HepG2 (cell line): ENCODE measurements around the gene WIPF2. TPM values are rescaled to one million over a fixed set of nuclear protein-coding genes. Genes with fewer than 3 reads are reported as not detected.

Experiments used
- AKNA ChIP-seq: sonication (generic); formaldehyde crosslinking; IDR thresholded peaks from 2 replicates; pipeline ENCODE4 v1.4.0; 2020; ENCODE audit warnings: missing genetic modification reagents, borderline replicate concordance
- ARID3A ChIP-seq: IDR thresholded peaks from 2 replicates; pipeline ENCODE4 v1.6.1; 2012; ENCODE audit warnings: low read depth, low read length, improper control_type of control experiment
- EZH2 ChIP-seq: conservative IDR thresholded peaks from 2 replicates; pipeline ENCODE4 v1.6.1; 2012; ENCODE audit warnings: mild to moderate bottlenecking, low read depth, low read length, moderate library complexity
- GMEB2 ChIP-seq: IDR thresholded peaks from 2 replicates; pipeline ENCODE4 v1.6.1; 2016; ENCODE audit warnings: missing biosample characterization, missing genetic modification reagents, low read depth
- POLR2AphosphoS5 ChIP-seq: IDR thresholded peaks from 2 replicates; pipeline ENCODE4 v1.6.1; 2012; ENCODE audit warnings: low read depth, low read length
- polyA plus RNA-seq, 8 experiments: library from polyadenylated mRNA; depleted of rRNA in 3 of 8; stranded (reverse) in 7 of 8; unstranded in 1 of 8; fragments of >200 nt; fragmentation: Illumina TruSeq in 4 of 8; extraction: Trizol in 4 of 8; gene quantifications; 2 replicates each; pipeline versions ENCODE4 v1.2.1 to v1.2.3, GENCODE V29; 2011 to 2016; ENCODE audit warnings: low read depth in 4 of 8, missing spikeins in 1 of 8, mixed read lengths in 1 of 8; ENCODE audit not compliant: insufficient read depth in 1 of 8
- total RNA-seq, 5 experiments: library from RNA; depleted of rRNA; stranded (reverse); fragments of >200 nt; fragmentation: Illumina TruSeq; extraction: Trizol; gene quantifications; 2 replicates each; pipeline ENCODE4 v1.2.3, GENCODE V29; 2016; ENCODE audit warnings: low read depth in 1 of 5

Gene WIPF2
- total and polyA plus RNA-seq, 2 of the 13 experiments (the other 11 are each of a cell fraction or from before 2014, with no cell fraction given) = 7.2 to 10.8 TPM

- TF ChIP-seq AKNA (CRISPR knock-in tag) (no peak), POLR2AphosphoS5 (no peak), GMEB2 (CRISPR knock-in tag) (no peak), ARID3A (no peak), EZH2 (no peak)
Observed at GRCh38 chr17:40284085-40284713, 65.1 kb downstream of the WIPF2 start (continued).
